ENCODE data around the gene EYA3.

The EYA3 gene

DNA sequence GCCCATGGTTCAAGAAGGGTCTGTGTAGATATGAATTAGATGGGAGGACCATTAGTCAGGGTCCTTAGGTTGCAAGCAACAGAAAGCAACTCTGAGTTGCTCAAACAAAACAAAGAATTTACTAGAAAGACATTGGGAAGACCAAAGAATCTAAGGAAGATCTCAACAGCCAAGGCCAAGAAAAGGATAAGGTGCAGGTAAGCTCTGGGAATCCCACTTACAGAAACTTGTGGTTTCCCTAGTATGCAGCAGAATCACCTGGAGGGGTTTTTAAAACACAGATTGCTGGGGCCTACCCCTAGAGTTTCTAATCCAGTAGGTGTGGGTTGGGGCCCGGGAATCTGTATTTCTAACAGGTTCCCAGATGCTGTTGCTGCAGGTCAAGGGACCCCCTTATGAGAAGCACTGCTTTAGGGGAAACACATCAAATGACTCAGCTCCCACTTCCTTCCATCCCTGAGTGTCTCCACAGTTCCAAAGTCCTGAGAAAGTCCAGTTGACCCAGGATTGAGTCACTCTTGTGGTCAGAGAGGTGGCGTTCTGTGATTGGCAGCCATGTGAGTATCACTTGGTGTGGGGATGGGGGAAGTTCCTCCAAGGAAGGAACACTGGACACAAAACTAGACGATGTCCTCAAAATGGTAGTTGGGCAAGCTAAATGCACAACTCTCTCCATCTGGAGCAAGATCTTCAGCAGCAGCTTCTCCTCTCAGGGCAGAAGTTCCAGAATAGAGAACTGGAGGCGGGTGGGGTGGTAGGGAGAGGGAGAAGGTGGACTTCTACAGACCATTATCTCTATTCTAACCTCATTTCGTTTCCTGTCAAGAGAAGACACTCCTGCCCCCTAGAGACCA, 24.2 kb upstream of the EYA3 start:
- no peaks in the 10 kb centered on the region for H3K79me2 ChIP-seq (ENCODE audit: insufficient read depth, low read length)
- H3K27ac ChIP-seq (ENCODE audit: low read length): no peak overlapping the region
- H3K4me1 ChIP-seq (ENCODE audit: insufficient read depth, low read length): peaks cover 12% of the 10 kb centered on the region
- no peaks in the 10 kb centered on the region for H3K27me3 ChIP-seq (ENCODE audit: insufficient read depth, low read length, poor library complexity)
- H4K20me1 ChIP-seq (ENCODE audit: insufficient read depth, low read length): no peaks in the 10 kb centered on the region
- H3K9ac ChIP-seq (ENCODE audit: low read depth, low read length): no peak overlapping the region
- DNase-seq (no peak), ATAC-seq (ENCODE audit: insufficient read depth, low read depth) (no peak; the same call in 2 of the 3 replicates)
- no peak overlapping the region for H3K4me3 ChIP-seq (ENCODE audit: low read depth in 1 of 2, low read length in 2 of 2)
- H2AFZ ChIP-seq (ENCODE audit: low read depth, low read length): no peak overlapping the region
- no peaks in the 10 kb centered on the region for H3K9me3 ChIP-seq (ENCODE audit: insufficient read depth, low read length, severe bottlenecking)
- H3K36me3 ChIP-seq (ENCODE audit: insufficient read depth, low read length): no peaks in the 10 kb centered on the region
- TF ChIP-seq EZH2 (IDR thresholded peaks at IDR 0.05; ENCODE audit: borderline replicate concordance, low read depth, low read length, severe bottlenecking): no peak
- TF ChIP-seq, protein P1, sequence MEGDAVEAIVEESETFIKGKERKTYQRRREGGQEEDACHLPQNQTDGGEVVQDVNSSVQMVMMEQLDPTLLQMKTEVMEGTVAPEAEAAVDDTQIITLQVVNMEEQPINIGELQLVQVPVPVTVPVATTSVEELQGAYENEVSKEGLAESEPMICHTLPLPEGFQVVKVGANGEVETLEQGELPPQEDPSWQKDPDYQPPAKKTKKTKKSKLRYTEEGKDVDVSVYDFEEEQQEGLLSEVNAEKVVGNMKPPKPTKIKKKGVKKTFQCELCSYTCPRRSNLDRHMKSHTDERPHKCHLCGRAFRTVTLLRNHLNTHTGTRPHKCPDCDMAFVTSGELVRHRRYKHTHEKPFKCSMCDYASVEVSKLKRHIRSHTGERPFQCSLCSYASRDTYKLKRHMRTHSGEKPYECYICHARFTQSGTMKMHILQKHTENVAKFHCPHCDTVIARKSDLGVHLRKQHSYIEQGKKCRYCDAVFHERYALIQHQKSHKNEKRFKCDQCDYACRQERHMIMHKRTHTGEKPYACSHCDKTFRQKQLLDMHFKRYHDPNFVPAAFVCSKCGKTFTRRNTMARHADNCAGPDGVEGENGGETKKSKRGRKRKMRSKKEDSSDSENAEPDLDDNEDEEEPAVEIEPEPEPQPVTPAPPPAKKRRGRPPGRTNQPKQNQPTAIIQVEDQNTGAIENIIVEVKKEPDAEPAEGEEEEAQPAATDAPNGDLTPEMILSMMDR (IDR thresholded peaks at IDR 0.05; ENCODE audit: borderline replicate concordance, extremely low read depth, low read length, poor library complexity, severe bottlenecking): peak; percentile 56
- no peak overlapping the region for H3K4me2 ChIP-seq (ENCODE audit: insufficient read depth, low read length)

DNA sequence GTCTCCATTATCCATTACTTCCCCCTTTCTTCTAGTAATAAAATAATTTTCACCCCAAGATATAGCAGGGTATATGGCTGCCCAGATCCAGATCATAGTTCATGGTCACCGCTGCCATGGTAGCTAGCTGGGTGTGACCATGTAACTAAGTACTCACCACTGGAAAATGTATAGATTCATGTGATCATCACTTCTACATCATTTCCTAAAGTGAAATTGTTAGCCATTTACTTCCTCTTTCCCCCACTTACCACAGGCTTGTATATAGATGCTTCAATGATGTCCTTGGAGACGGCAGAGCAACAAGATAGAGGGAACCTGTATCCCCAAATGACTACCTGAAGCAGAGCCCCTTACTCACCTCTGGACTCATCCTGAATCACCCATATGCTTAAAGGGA, 22.7 kb upstream of the EYA3 start:
- no peaks in the 10 kb centered on the region for H3K27me3 ChIP-seq (ENCODE audit: insufficient read depth, low read length, poor library complexity)
- H3K9ac ChIP-seq (ENCODE audit: low read depth, low read length): no peak overlapping the region
- ATAC-seq (ENCODE audit: insufficient read depth, low read depth) (no peak), DNase-seq (no peak)
- peaks cover 12% of the 10 kb centered on the region for H3K4me1 ChIP-seq (ENCODE audit: insufficient read depth, low read length)
- H3K36me3 ChIP-seq (ENCODE audit: insufficient read depth, low read length): no peaks in the 10 kb centered on the region
- H2AFZ ChIP-seq (ENCODE audit: low read depth, low read length): no peak overlapping the region
- H3K4me2 ChIP-seq (ENCODE audit: insufficient read depth, low read length): no peak overlapping the region
- H3K79me2 ChIP-seq (ENCODE audit: insufficient read depth, low read length): no peaks in the 10 kb centered on the region
- TF ChIP-seq EZH2 (IDR thresholded peaks at IDR 0.05; ENCODE audit: borderline replicate concordance, low read depth, low read length, severe bottlenecking): no peak
- TF ChIP-seq, protein P1 (IDR thresholded peaks at IDR 0.05; ENCODE audit: borderline replicate concordance, extremely low read depth, low read length, poor library complexity, severe bottlenecking): no peak
- no peaks in the 10 kb centered on the region for H3K9me3 ChIP-seq (ENCODE audit: insufficient read depth, low read length, severe bottlenecking)
- H4K20me1 ChIP-seq (ENCODE audit: insufficient read depth, low read length): no peaks in the 10 kb centered on the region
- H3K27ac ChIP-seq (ENCODE audit: low read length): no peak overlapping the region
- no peak overlapping the region for H3K4me3 ChIP-seq (ENCODE audit: low read depth in 1 of 2, low read length in 2 of 2)

DNA sequence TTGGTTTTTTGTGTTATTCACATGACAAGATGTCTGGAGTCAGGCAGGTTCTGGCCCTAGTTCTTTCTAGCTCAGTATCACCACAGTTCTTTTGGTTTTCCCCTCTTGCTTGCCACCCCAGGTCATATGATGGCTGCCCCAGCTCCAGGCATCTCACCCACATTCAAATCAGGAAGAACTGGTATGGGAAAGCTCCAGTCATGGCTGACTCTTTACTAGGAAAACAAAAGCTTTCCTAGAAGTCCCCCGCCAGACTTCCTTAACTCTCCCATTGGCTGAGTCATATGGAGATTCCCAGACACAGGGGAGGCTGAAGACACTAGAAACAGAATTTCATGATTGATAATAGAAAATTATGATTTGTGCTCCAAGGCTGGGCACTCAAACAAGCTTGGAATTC, 22.1 kb upstream of the EYA3 start:
- no peak overlapping the region for H3K4me3 ChIP-seq (ENCODE audit: low read depth in 1 of 2, low read length in 2 of 2)
- no peaks in the 10 kb centered on the region for H3K9me3 ChIP-seq (ENCODE audit: insufficient read depth, low read length, severe bottlenecking)
- no peaks in the 10 kb centered on the region for H3K27me3 ChIP-seq (ENCODE audit: insufficient read depth, low read length, poor library complexity)
- H3K79me2 ChIP-seq (ENCODE audit: insufficient read depth, low read length): no peaks in the 10 kb centered on the region
- H3K4me1 ChIP-seq (ENCODE audit: insufficient read depth, low read length): peaks cover 9% of the 10 kb centered on the region
- no peak overlapping the region for H3K4me2 ChIP-seq (ENCODE audit: insufficient read depth, low read length)
- no peak for DNase-seq
- no peak for TF ChIP-seq EZH2 (IDR thresholded peaks at IDR 0.05; ENCODE audit: borderline replicate concordance, low read depth, low read length, severe bottlenecking)
- TF ChIP-seq, protein P1 (IDR thresholded peaks at IDR 0.05; ENCODE audit: borderline replicate concordance, extremely low read depth, low read length, poor library complexity, severe bottlenecking): no peak
- H3K27ac ChIP-seq (ENCODE audit: low read length): no peak overlapping the region
- H3K9ac ChIP-seq (ENCODE audit: low read depth, low read length): no peak overlapping the region
- H2AFZ ChIP-seq (ENCODE audit: low read depth, low read length): no peak overlapping the region
- H4K20me1 ChIP-seq (ENCODE audit: insufficient read depth, low read length): no peaks in the 10 kb centered on the region
- no peak for ATAC-seq (ENCODE audit: insufficient read depth, low read depth)
- no peaks in the 10 kb centered on the region for H3K36me3 ChIP-seq (ENCODE audit: insufficient read depth, low read length)

All from DND-41 (cell line).